Renal cortex interstitium (tissue), 11 donors: ENCODE data around the gene ATP1A2. TPM values are rescaled to one million over a fixed set of nuclear protein-coding genes. Genes with fewer than 3 reads are reported as not detected.

Source experiments
- DNase-seq, 11 donors: peaks; one replicate each; pipeline ENCODE4 v3.0.0-alpha.2; 2013; ENCODE audit warnings: low read depth in 9 of 11, low spot score in 4 of 11; ENCODE audit errors: extremely low read depth in 1 of 11
- polyA plus RNA-seq, 3 donors: library from polyadenylated mRNA; unstranded; fragments of 120-200 nt; gene quantifications; one replicate each; pipeline ENCODE4 v1.2.1, GENCODE V29; 2013; ENCODE audit not compliant: insufficient read length in 3 of 3

ATP1A2 gene
- polyA plus RNA-seq, 3 donors: 4.2 to 4.9 (median 4.7) TPM

- DNase-seq: no peak
These were observed 18.6 kb downstream of the ATP1A2 start for GRCh38 chr1:160133990-160134770.

- DNase-seq: no peak
These were observed 19.4 kb downstream of the ATP1A2 start for GRCh38 chr1:160134791-160135572.

- no peak for DNase-seq
These were observed 20.8 kb downstream of the ATP1A2 start for GRCh38 chr1:160136121-160136925.

- no peak for DNase-seq
These were observed 21.3 kb downstream of the ATP1A2 start for GRCh38 chr1:160136926-160137200.

- no peak for DNase-seq
These were observed 21.8 kb downstream of the ATP1A2 start for GRCh38 chr1:160137216-160137862.

- no peak for DNase-seq
These were observed 24.3 kb downstream of the ATP1A2 start for GRCh38 chr1:160139840-160140239.

- no peak for DNase-seq
These were observed 28.1 kb downstream of the ATP1A2 start for GRCh38 chr1:160143695-160144094.

GRCh38 chr1:160144921-160145320 lies 29.4 kb downstream of the ATP1A2 start:
- no peak for DNase-seq

GRCh38 chr1:160146107-160146506 lies 30.5 kb downstream of the ATP1A2 start:
- DNase-seq: no peak

- no peak for DNase-seq
These were observed 32.6 kb downstream of the ATP1A2 start for GRCh38 chr1:160148121-160148520.

- DNase-seq: no peak
These were observed 33.7 kb downstream of the ATP1A2 start for GRCh38 chr1:160149233-160149632.

GRCh38 chr1:160149716-160150115 lies 34.2 kb downstream of the ATP1A2 start:
- no peak for DNase-seq

- DNase-seq: no peak
These were observed 35.7 kb downstream of the ATP1A2 start, which contains the start of gene ATP1A4 for GRCh38 chr1:160151303-160151702. ATP1A4 (plus strand) TSS chr1:160151603; CDS start chr1:160152041, 438 bp downstream.

- DNase-seq: no peak
These were observed 39.2 kb downstream of the ATP1A2 start for GRCh38 chr1:160154790-160155189.

- DNase-seq: no peak
These were observed 40.8 kb downstream of the ATP1A2 start for GRCh38 chr1:160156361-160156760.

GRCh38 chr1:160157174-160157573 lies 41.6 kb downstream of the ATP1A2 start:
- DNase-seq: no peak

- no peak for DNase-seq
These were observed 42.5 kb downstream of the ATP1A2 start for GRCh38 chr1:160158031-160158430.

- no peak for DNase-seq
These were observed 43.0 kb downstream of the ATP1A2 start for GRCh38 chr1:160158534-160158933.

GRCh38 chr1:160159846-160160245 lies 44.3 kb downstream of the ATP1A2 start:
- no peak for DNase-seq
